Measurements from ENCODE around the gene ELOVL2.
"Not testable (repeated sequence)": the region's sequence is repeated elsewhere in the genome, so short reads cannot be mapped to it uniquely, and the experiment has no call there.

ELOVL2 gene

DNA sequence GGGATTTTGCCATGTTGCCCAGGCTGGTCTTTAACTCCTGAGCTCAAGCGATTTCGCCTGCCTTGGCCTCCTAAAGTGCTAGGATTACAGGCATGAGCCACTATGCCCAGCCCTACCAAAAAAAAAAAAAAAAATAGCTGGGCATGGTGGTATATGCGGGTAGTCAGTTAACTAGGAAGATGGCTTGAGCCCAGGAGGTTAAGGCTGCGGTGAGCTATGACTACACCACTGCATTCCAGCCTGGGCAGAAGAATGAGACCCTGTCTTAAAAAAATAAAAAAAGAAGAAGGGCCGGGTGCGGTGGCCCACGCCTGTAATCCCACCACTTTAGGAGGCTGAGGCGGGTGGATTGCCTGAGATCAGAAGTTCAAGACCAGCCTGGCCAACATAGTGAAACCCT, 50.2 kb downstream of the ELOVL2 start:
- no peak for TF ChIP-seq CTCF (IDR thresholded peaks at IDR 0.05; ENCODE audit: poor library complexity, severe bottlenecking)
- H3K4me1 ChIP-seq (ENCODE audit: insufficient read depth, poor library complexity, severe bottlenecking): no peaks in the 10 kb centered on the region
- H3K4me3 ChIP-seq (ENCODE audit: severe bottlenecking): no peak overlapping the region
- no peak for DNase-seq (ENCODE audit: low spot score)
- no peak for ATAC-seq (ENCODE audit: low read depth)
- H3K27ac ChIP-seq (ENCODE audit: poor library complexity, severe bottlenecking): no peak overlapping the region
- H3K27me3 ChIP-seq (ENCODE audit: insufficient read depth, poor library complexity, severe bottlenecking): no peaks in the 10 kb centered on the region
- H3K36me3 ChIP-seq (ENCODE audit: low read depth): no peaks in the 10 kb centered on the region
- no peaks in the 10 kb centered on the region for H3K9me3 ChIP-seq (ENCODE audit: severe bottlenecking)

DNA sequence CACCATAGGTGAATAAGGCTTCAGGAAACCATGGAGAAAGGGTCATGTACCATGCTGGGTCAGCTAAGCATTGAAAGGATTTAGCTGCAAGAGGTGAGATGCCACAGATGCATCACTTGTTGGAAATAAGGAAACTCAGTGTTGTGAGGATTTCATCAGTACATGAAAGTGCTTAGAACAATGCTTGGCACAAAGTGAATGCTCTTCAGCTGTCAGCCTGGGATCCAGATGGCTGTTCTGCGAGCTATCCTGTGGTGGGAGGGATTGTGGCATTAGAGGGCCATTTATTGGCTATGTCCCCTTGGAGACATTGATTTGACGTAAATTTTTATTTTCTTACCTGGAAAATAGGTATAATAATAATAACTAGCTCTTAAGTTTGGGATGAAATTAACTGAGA, 53.0 kb downstream of the ELOVL2 start:
- Histone ChIP-seq H3K4me3 (ENCODE audit: severe bottlenecking) (no peak overlapping the region), H3K4me1 (ENCODE audit: insufficient read depth, poor library complexity, severe bottlenecking) (no peaks in the 10 kb centered on the region), H3K9me3 (ENCODE audit: severe bottlenecking) (no peaks in the 10 kb centered on the region), H3K27me3 (ENCODE audit: insufficient read depth, poor library complexity, severe bottlenecking) (no peaks in the 10 kb centered on the region), H3K27ac (ENCODE audit: poor library complexity, severe bottlenecking) (no peak overlapping the region), H3K36me3 (ENCODE audit: low read depth) (no peaks in the 10 kb centered on the region)
- no peak for ATAC-seq (ENCODE audit: low read depth)
- no peak for TF ChIP-seq CTCF (IDR thresholded peaks at IDR 0.05; ENCODE audit: poor library complexity, severe bottlenecking)
- no peak for DNase-seq (ENCODE audit: low spot score)

DNA sequence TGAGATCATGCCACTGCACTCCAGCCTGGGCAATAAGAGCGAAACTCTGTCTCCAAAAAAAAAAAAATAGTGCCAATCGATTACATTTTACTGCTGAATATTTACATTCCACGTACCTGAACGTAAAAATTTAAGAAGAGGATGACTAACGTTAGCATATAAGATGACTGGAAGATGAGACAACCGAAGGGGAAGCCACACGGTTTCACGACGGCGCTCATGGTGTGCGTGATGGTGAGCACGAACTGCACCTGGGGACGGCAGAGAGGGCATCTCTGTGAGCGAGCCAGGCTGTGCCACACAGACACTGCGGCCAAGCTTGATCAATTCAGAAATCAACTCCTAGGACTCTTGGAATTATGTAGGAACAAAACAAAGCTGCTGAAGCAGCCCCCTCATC, 54.5 kb downstream of the ELOVL2 start:
- ATAC-seq (ENCODE audit: low read depth): no peak
- H3K27me3 ChIP-seq (ENCODE audit: insufficient read depth, poor library complexity, severe bottlenecking): no peaks in the 10 kb centered on the region
- H3K36me3 ChIP-seq (ENCODE audit: low read depth): no peaks in the 10 kb centered on the region
- DNase-seq (ENCODE audit: low spot score): no peak
- no peaks in the 10 kb centered on the region for H3K9me3 ChIP-seq (ENCODE audit: severe bottlenecking)
- H3K27ac ChIP-seq (ENCODE audit: poor library complexity, severe bottlenecking): no peak overlapping the region
- H3K4me3 ChIP-seq (ENCODE audit: severe bottlenecking): no peak overlapping the region
- no peaks in the 10 kb centered on the region for H3K4me1 ChIP-seq (ENCODE audit: insufficient read depth, poor library complexity, severe bottlenecking)
- no peak for TF ChIP-seq CTCF (IDR thresholded peaks at IDR 0.05; ENCODE audit: poor library complexity, severe bottlenecking)

DNA sequence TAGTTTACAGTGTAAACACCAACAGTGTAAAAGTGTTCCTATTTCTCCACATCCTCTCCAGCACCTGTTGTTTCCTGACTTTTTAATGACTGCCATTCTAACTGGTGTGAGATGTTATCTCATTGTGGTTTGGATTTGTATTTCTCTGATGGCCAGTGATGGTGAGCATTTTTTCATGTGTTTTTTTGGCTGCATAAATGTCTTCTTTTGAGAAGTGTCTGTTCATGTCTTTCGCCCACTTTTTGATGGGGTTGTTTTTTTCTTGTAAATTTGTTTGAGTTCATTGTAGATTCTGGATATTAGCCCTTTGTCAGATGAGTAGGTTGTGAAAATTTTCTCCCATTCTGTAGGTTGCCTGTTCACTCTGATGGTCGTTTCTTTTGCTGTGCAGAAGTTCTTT, 59.1 kb downstream of the ELOVL2 start:
- H3K4me1 ChIP-seq (ENCODE audit: insufficient read depth, poor library complexity, severe bottlenecking); H3K36me3 ChIP-seq (ENCODE audit: low read depth); H3K27me3 ChIP-seq (ENCODE audit: insufficient read depth, poor library complexity, severe bottlenecking); DNase-seq (ENCODE audit: low spot score); H3K27ac ChIP-seq (ENCODE audit: poor library complexity, severe bottlenecking); H3K4me3 ChIP-seq (ENCODE audit: severe bottlenecking); ATAC-seq (ENCODE audit: low read depth); H3K9me3 ChIP-seq (ENCODE audit: severe bottlenecking): not testable (repeated sequence)

DNA sequence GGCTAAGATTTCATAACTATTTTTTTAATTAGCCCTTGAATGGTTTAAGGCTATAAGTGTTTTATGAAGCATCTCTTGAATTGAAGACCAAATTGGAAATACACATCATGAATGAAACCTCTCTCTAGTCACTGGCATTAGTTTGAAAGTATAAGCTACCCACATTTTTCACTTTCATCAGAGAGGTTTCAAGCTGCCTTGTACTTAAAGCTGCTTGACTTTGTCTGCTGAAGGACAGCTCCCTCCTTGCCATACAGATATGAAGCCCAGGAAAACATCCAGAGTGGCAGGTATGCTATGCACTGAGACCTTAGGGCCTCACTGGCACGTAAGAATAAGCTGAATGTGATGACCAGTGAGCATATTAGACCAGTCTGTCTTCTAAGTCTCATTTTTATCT, 62.7 kb downstream of the ELOVL2 start:
- TF ChIP-seq CTCF (IDR thresholded peaks at IDR 0.05; ENCODE audit: poor library complexity, severe bottlenecking): no peak
- Histone ChIP-seq H3K27me3 (ENCODE audit: insufficient read depth, poor library complexity, severe bottlenecking) (no peaks in the 10 kb centered on the region), H3K36me3 (ENCODE audit: low read depth) (no peaks in the 10 kb centered on the region), H3K4me1 (ENCODE audit: insufficient read depth, poor library complexity, severe bottlenecking) (no peaks in the 10 kb centered on the region), H3K4me3 (ENCODE audit: severe bottlenecking) (no peak overlapping the region), H3K27ac (ENCODE audit: poor library complexity, severe bottlenecking) (no peak overlapping the region), H3K9me3 (ENCODE audit: severe bottlenecking) (no peaks in the 10 kb centered on the region)
- DNase-seq (ENCODE audit: low spot score) (no peak), ATAC-seq (ENCODE audit: low read depth) (no peak)
